ENCODE results near the gene AKAP8L.

GRCh38 chr19:15418231-15418578 lies 583 bp downstream of the AKAP8L start:
- TF ChIP-seq EZH2phosphoT487 (IDR thresholded peaks at IDR 0.05; ENCODE audit: borderline replicate concordance, low read depth), result no peak
- no peak for TF ChIP-seq NFIC (IDR thresholded peaks at IDR 0.05; ENCODE audit: borderline replicate concordance)
- no peak for TF ChIP-seq GABPA (IDR thresholded peaks at IDR 0.05; ENCODE audit: low read depth)
- TF ChIP-seq, protein P1, sequence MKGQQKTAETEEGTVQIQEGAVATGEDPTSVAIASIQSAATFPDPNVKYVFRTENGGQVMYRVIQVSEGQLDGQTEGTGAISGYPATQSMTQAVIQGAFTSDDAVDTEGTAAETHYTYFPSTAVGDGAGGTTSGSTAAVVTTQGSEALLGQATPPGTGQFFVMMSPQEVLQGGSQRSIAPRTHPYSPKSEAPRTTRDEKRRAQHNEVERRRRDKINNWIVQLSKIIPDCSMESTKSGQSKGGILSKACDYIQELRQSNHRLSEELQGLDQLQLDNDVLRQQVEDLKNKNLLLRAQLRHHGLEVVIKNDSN (IDR thresholded peaks at IDR 0.05; ENCODE audit: borderline replicate concordance, low read depth), result no peak
- TF ChIP-seq CTCF (IDR thresholded peaks at IDR 0.05), result no peak
- TF ChIP-seq JUND (IDR thresholded peaks at IDR 0.05), result no peak
- no peak for TF ChIP-seq MAX (IDR thresholded peaks at IDR 0.05; ENCODE audit: low read depth)
- no peak for TF ChIP-seq RFX5 (IDR thresholded peaks at IDR 0.05; ENCODE audit: low read length)
- no peak for TF ChIP-seq PBX3 (IDR thresholded peaks at IDR 0.05)

Data from SK-N-SH (cell line).